Gastrocnemius medialis (tissue), 4 donors: ENCODE data around the gene TLR9. TPM values are rescaled to one million over a fixed set of nuclear protein-coding genes. Genes with fewer than 3 reads are reported as not detected.

Experiments used
- ATAC-seq, 2 donors: fragments of 150-250 bp; one replicate each; pipeline ENCODE4 v1.9.1; 2016
- DNase-seq, 2 donors: peaks; one replicate each; pipeline ENCODE4 v3.0.0-alpha.2; 2019
- H3K27ac ChIP-seq, 4 donors: fragments of 200-600 bp; sonication (generic); 1 replicate in 1 of 4; 2 replicates in 3 of 4; pipeline ENCODE4 v1.5.1; 2016 to 2018; ENCODE audit warnings: mild to moderate bottlenecking in 2 of 4, moderate library complexity in 1 of 4
- H3K27me3 ChIP-seq, 3 donors: fragments of 200-600 bp; sonication (generic) in 2 of 3; 1 replicate in 1 of 3; 2 replicates in 2 of 3; pipeline versions ENCODE4 v1.5.1 to v1.6.0; 2016 to 2019; ENCODE audit warnings: mild to moderate bottlenecking in 1 of 3, moderate library complexity in 1 of 3
- H3K36me3 ChIP-seq, 2 donors: fragments of 200-600 bp; sonication (generic) in 1 of 2; one replicate each; pipeline ENCODE4 v1.5.1; 2017 to 2018
- H3K4me1 ChIP-seq, 2 donors: fragments of 200-600 bp; sonication (generic) in 1 of 2; one replicate each; pipeline ENCODE4 v1.5.1; 2016 to 2017; ENCODE audit warnings: mild to moderate bottlenecking in 2 of 2
- H3K4me3 ChIP-seq, 4 donors: fragments of 200-600 bp; sonication (generic) in 3 of 4; 1 replicate in 1 of 4; 2 replicates in 3 of 4; pipeline ENCODE4 v1.5.1; 2016 to 2019; ENCODE audit warnings: mild to moderate bottlenecking in 2 of 4
- H3K9me3 ChIP-seq, 3 donors: fragments of 200-600 bp; sonication (generic) in 2 of 3; 1 replicate in 1 of 3; 2 replicates in 2 of 3; pipeline ENCODE4 v1.5.1; 2016 to 2019
- POLR2A ChIP-seq, 2 donors: fragments of 450-650 bp; IDR thresholded peaks; one replicate each; pipeline ENCODE4 v1.6.1; 2017; ENCODE audit warnings: antibody characterized with exemption in 2 of 2, mild to moderate bottlenecking in 2 of 2, moderate library complexity in 2 of 2
- in situ Hi-C, 4 donors: fragments of 200-750 bp; cut with MboI; loops; one replicate each; pipeline versions ENCODE4 v1.15.0 to v1.8.0; 2017; ENCODE audit warnings: low sequenced_read_pairs in 4 of 4
- intact Hi-C: fragments of 100-400 bp; cut with DNase I; formaldehyde crosslinking; loops from one replicate; pipeline ENCODE4 v1.15.1; 2023; ENCODE audit warnings: low total_unique reads
- total RNA-seq, 4 donors: library from RNA; depleted of rRNA; stranded (reverse); fragments of >200 nt; gene quantifications; one replicate each; pipeline versions ENCODE4 v1.1.0 to v1.2.3, GENCODE V29; 2016
- TF ChIP-seq, protein P1 (sequence below), 5 experiments: fragments of 450-650 bp in 3 of 5; fragments of 200-600 bp in 2 of 5; sonication (generic) in 2 of 5; IDR thresholded peaks in 4 of 5; conservative IDR thresholded peaks in 1 of 5; 1 replicate in 4 of 5; 2 replicates in 1 of 5; pipeline ENCODE4 v1.5.1; 2016 to 2019; ENCODE audit warnings: antibody characterized with exemption in 5 of 5, mild to moderate bottlenecking in 3 of 5, moderate library complexity in 3 of 5

Gene TLR9
- total RNA-seq, 4 donors from 2014 or later: 0.07 to 0.41 (median 0.13) TPM; not detected in 1

DNA sequence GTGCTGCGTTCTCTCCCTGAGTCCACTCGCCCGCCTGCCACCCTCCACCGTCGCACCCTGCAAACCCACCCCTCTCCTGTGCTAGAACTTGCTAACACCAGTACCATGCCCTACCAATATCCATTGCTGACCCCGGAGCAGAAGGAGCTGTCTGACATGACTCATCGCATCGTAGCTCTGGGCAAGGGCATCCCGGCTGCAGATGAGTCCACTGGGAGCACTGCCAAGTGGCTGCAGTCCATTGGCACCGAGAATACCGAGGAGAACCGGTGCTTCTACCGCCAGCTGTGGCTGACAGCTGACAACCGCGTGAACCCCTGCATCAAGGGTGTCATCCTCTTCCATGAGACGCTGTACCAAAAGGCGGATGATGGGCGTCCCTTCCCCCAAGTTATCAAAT lies 32.4 kb downstream of the TLR9 start:
- no peak for TF ChIP-seq POLR2A (IDR thresholded peaks at IDR 0.05)
- TF ChIP-seq, protein P1, sequence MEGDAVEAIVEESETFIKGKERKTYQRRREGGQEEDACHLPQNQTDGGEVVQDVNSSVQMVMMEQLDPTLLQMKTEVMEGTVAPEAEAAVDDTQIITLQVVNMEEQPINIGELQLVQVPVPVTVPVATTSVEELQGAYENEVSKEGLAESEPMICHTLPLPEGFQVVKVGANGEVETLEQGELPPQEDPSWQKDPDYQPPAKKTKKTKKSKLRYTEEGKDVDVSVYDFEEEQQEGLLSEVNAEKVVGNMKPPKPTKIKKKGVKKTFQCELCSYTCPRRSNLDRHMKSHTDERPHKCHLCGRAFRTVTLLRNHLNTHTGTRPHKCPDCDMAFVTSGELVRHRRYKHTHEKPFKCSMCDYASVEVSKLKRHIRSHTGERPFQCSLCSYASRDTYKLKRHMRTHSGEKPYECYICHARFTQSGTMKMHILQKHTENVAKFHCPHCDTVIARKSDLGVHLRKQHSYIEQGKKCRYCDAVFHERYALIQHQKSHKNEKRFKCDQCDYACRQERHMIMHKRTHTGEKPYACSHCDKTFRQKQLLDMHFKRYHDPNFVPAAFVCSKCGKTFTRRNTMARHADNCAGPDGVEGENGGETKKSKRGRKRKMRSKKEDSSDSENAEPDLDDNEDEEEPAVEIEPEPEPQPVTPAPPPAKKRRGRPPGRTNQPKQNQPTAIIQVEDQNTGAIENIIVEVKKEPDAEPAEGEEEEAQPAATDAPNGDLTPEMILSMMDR (IDR thresholded peaks at IDR 0.05 in 4 of 5, conservative IDR thresholded peaks at IDR 0.05 in 1 of 5): no peak
- peaks cover 10 to 13% of the 10 kb centered on the region in 2 donors for H3K4me1 ChIP-seq
- ATAC-seq: peak; percentile 73 to 79

DNA sequence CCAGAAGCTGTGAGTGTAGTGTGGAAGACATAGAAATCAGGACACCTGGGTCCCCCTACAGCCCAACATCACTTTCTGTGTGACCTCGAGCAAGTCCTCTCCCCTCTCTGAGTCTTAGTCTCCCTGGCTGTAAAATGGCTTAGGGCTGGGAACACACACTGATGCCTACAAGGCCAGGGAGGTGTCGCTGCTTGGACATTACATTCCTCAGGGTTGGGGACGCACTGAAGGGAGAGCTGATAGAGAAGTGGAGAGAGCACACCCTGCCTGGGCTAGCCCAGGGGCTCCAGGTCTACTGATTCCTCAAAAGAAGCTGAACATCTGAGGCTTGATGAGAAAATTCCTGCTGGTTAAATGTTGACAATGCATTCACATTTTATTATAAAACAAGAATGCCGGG lies 33.8 kb downstream of the TLR9 start:
- intact Hi-C loops (no loop called here), in situ Hi-C loops (no loop called here)
- Histone ChIP-seq H3K4me1 (peaks cover 0 to 3% of the 10 kb centered on the region in 2 donors), H3K4me3 (no peak overlapping the region), H3K36me3 (no peaks in the 10 kb centered on the region), H3K9me3 (no peaks in the 10 kb centered on the region), H3K27me3 (no peaks in the 10 kb centered on the region), H3K27ac (no peak overlapping the region)
- ATAC-seq (no peak), DNase-seq (no peak)
- TF ChIP-seq POLR2A (IDR thresholded peaks at IDR 0.05): no peak
- TF ChIP-seq, protein P1 (IDR thresholded peaks at IDR 0.05 in 4 of 5, conservative IDR thresholded peaks at IDR 0.05 in 1 of 5): no peak

More for the DNA sequence above, 32.4 kb downstream of the TLR9 start:
- no peaks in the 10 kb centered on the region for H3K9me3 ChIP-seq
- intact Hi-C loops (no loop called here), in situ Hi-C loops (no loop called here)
- DNase-seq: peak; percentile 80 to 85
- no peaks in the 10 kb centered on the region for H3K27me3 ChIP-seq
- H3K36me3 ChIP-seq: no peaks in the 10 kb centered on the region
- H3K27ac ChIP-seq: peak overlapping the region in 1 of 4 donors; percentile 18
- no peak overlapping the region for H3K4me3 ChIP-seq

DNA sequence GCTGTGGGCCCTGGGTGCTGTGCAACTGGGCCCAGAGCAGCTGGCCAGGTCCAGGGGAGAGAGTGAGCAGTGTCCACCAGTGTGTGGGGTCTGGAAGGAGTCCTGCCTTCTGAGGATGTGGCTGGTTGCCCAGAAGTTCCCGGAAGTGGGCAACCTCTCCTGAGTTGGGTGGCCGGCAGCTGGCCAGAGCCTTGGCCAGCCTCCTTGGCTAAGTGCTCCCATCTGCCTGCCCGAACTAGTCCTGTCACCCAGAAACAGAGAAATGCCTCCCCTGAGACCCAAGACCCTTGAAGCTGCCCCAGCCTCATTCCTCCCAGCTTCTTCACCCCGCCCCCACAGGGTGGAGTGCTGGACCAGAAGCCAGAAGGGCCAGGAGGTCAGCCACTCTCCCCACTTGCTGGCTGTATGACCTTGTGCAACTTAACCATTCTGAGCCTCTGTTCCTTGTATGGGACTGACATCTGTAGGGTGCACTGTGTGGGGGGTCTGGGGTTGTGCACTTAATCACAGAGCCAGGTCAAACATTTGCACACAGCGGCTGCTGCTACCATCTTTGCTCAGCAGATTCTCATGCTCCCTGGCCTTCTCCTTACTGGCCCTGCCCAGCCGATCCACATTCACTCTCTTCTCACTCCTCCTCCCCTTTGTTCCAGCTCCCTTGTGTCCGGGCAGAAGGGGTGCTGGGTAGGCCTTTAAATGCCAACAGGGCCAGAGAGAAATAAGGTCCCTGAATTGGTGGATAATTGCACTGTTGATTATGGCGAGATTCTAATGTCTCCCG lies 35.0 kb downstream of the TLR9 start:
- peak overlapping the region in 2 of 4 donors; percentile 12 to 31 for H3K27ac ChIP-seq
- H3K9me3 ChIP-seq: no peaks in the 10 kb centered on the region
- intact Hi-C loops: no loop called here
- no peaks in the 10 kb centered on the region for H3K4me1 ChIP-seq
- TF ChIP-seq, protein P1 (IDR thresholded peaks at IDR 0.05 in 4 of 5, conservative IDR thresholded peaks at IDR 0.05 in 1 of 5): no peak
- TF ChIP-seq POLR2A (IDR thresholded peaks at IDR 0.05): no peak
- DNase-seq (peak in 1 of 2 donors; percentile 26), ATAC-seq (peak in 1 of 2 donors; percentile 10)
- no peaks in the 10 kb centered on the region for H3K27me3 ChIP-seq
- no peak overlapping the region for H3K4me3 ChIP-seq
- no peaks in the 10 kb centered on the region for H3K36me3 ChIP-seq
- in situ Hi-C loops: no loop called here

DNA sequence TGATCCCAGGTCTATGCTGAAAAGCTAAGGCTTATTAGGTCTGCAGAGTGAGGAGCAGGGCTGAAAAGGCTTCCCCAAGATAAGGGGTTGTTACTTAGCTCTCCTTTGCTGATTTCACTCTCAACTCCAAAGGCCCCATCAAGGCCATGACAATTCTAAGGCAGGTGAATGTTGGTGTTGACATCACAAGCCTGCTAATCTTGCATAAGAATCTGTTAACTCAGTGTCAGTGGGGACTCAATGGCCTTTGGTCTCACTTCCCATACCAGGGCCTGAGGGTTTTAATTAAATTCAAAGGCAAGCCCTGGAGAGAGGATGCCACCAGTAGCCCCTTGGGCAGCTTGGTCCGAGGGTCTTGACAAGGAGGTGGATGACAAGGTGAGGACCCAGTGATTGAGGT lies 36.9 kb downstream of the TLR9 start:
- no peaks in the 10 kb centered on the region for H3K4me1 ChIP-seq
- no peak overlapping the region for H3K27ac ChIP-seq
- DNase-seq (no peak), ATAC-seq (no peak)
- no peaks in the 10 kb centered on the region for H3K27me3 ChIP-seq
- in situ Hi-C loops (no loop called here), intact Hi-C loops (no loop called here)
- no peaks in the 10 kb centered on the region for H3K36me3 ChIP-seq
- no peak for TF ChIP-seq POLR2A (IDR thresholded peaks at IDR 0.05)
- TF ChIP-seq, protein P1 (IDR thresholded peaks at IDR 0.05 in 4 of 5, conservative IDR thresholded peaks at IDR 0.05 in 1 of 5): no peak
- no peaks in the 10 kb centered on the region for H3K9me3 ChIP-seq
- H3K4me3 ChIP-seq: no peak overlapping the region
